HL-60 (cell line): ENCODE results near the gene FHAD1.

Experiments
- CTCF ChIP-seq: IDR thresholded peaks from one replicate; pipeline ENCODE4 v1.5.1; 2011; ENCODE audit warnings: low read length, control low read depth, inconsistent platforms; ENCODE audit not compliant: insufficient read depth
- SPI1 ChIP-seq: IDR thresholded peaks from 2 replicates; pipeline ENCODE4 v1.6.1; 2012; ENCODE audit warnings: low read depth, mild to moderate bottlenecking, borderline replicate concordance

GRCh38 chr1:15439325-15439724 is 192.3 kb downstream of the FHAD1 start:
- TF ChIP-seq CTCF (no peak), SPI1 (no peak)
